SK-N-SH treated with all-trans-retinoic acid at 6 μM for 48 hours (cell line): ENCODE data around the gene CCSER1.

ENCODE experiments used
- PPARA ChIP-seq: fragments of 250-450 bp; sonication (Bioruptor Pico); IDR thresholded peaks from 2 replicates; pipeline ENCODE4 v1.5.0; 2020; ENCODE audit warnings: mild to moderate bottlenecking, borderline replicate concordance
- ZC3H10 ChIP-seq: fragments of 250-450 bp; sonication (Bioruptor Pico); IDR thresholded peaks from 2 replicates; pipeline ENCODE4 v1.5.1; 2021; ENCODE audit warnings: mild to moderate bottlenecking, moderate library complexity
- ZNF8 ChIP-seq: fragments of 450-650 bp; formaldehyde crosslinking; IDR thresholded peaks from 2 replicates; pipeline ENCODE4 v1.5.0; 2020; ENCODE audit warnings: mild to moderate bottlenecking, moderate library complexity
- TF ChIP-seq, protein P1 (sequence below): fragments of 250-450 bp; sonication (Bioruptor Pico); IDR thresholded peaks from 2 replicates; pipeline ENCODE4 v1.8.0; 2020; ENCODE audit warnings: mild to moderate bottlenecking, moderate library complexity, borderline replicate concordance

DNA sequence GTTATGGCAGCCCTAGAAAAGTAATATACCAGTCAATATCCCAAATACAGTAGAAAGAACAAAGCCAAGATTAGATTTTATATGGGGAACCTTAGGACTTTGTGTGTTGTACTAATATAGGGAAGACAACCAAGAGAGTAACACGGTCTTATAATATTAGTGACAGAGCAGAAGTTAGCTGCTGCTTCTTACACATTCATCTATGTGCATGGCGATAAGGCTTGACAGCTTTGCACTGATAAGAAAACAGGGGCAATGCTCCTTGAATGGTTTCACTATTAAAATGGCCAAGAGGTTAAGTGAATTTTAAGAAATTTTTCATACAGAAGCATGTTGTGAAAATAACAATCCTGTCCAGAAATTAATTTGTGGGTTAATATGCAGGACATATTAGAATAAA, 521.6 kb downstream of the CCSER1 start:
- TF ChIP-seq ZC3H10 (CRISPR knock-in tag): no peak
- no peak for TF ChIP-seq PPARA
- TF ChIP-seq ZNF8 (CRISPR knock-in tag): no peak
- TF ChIP-seq, protein P1, sequence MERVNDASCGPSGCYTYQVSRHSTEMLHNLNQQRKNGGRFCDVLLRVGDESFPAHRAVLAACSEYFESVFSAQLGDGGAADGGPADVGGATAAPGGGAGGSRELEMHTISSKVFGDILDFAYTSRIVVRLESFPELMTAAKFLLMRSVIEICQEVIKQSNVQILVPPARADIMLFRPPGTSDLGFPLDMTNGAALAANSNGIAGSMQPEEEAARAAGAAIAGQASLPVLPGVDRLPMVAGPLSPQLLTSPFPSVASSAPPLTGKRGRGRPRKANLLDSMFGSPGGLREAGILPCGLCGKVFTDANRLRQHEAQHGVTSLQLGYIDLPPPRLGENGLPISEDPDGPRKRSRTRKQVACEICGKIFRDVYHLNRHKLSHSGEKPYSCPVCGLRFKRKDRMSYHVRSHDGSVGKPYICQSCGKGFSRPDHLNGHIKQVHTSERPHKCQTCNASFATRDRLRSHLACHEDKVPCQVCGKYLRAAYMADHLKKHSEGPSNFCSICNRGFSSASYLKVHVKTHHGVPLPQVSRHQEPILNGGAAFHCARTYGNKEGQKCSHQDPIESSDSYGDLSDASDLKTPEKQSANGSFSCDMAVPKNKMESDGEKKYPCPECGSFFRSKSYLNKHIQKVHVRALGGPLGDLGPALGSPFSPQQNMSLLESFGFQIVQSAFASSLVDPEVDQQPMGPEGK (CRISPR knock-in tag): no peak
